22Rv1 (cell line): ENCODE measurements around the gene NDUFB8.

ENCODE experiments used
- H3K27ac ChIP-seq: fragments of 450-650 bp; 2 replicates; pipeline ENCODE4 v1.5.1; 2017
- CTCF ChIP-seq: fragments of 450-650 bp; IDR thresholded peaks from 2 replicates; pipeline ENCODE4 v1.5.1; 2017; ENCODE audit warnings: mild to moderate bottlenecking
- ZFX ChIP-seq: fragments of 450-650 bp; IDR thresholded peaks from 2 replicates; pipeline ENCODE4 v1.6.1; 2017; ENCODE audit warnings: antibody characterized with exemption, borderline replicate concordance

The NDUFB8 gene

GRCh38 chr10:100506596-100507356 lies 22.9 kb downstream of the NDUFB8 start:
- H3K27ac ChIP-seq, result no peak overlapping the region
- TF ChIP-seq CTCF, result no peak
- TF ChIP-seq ZFX, result no peak

- TF ChIP-seq ZFX, result no peak
- no peak for TF ChIP-seq CTCF
- no peak overlapping the region for H3K27ac ChIP-seq
These were observed 24.5 kb downstream of the NDUFB8 start for GRCh38 chr10:100505164-100505563.

GRCh38 chr10:100504096-100504495 lies 25.6 kb downstream of the NDUFB8 start:
- TF ChIP-seq ZFX (no peak), CTCF (no peak)
- H3K27ac ChIP-seq, result no peak overlapping the region

DNA sequence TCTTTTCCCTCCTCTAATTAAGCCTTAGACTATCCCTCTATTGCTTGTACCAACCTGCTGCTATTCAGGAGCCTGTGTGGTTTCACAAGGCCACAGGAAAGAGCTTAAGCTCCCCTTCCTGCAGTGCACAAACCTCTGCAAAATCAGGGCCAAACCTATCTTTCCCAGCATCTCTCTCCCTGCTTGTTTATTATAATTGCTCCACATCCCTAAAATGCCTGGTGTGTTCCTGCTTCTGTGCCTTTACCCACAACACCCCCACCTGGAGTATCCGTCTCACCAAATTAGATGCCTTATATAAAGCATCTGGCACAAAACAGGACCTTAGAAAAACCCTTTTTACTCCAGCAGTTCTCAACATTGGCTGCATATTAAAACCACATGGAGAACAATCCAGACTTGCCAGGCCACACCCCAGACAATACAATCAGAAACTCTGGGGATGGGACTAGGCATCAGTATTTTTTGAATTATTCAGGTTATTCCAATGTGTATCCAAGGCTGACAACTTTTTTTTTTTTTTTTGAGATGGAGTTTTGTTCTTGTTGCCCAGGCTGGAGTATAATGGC lies 26.7 kb downstream of the NDUFB8 start:
- no peak overlapping the region for H3K27ac ChIP-seq
- no peak for TF ChIP-seq CTCF
- no peak for TF ChIP-seq ZFX

DNA sequence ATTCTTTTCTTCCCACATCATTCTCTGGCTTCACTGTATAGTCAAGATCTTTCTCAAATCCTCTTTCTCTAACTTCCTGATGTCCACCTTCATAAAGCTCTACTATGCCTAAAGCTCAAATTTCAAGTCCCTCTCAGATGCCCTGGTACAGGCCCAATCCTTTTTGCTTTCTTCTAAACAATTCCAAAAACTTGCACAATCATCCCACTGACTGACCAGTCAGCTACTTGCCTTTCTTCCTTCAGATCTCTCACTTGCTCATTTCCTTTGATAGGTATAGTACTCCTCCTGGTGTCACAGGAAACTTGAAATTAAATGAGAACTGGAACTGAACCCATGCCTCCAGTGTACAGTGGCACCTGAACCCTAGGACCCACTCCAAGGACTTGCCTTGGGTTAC lies 28.2 kb downstream of the NDUFB8 start:
- no peak for TF ChIP-seq ZFX
- no peak for TF ChIP-seq CTCF
- no peak overlapping the region for H3K27ac ChIP-seq

GRCh38 chr10:100498059-100498458 lies 31.6 kb downstream of the NDUFB8 start:
- no peak for TF ChIP-seq CTCF
- no peak for TF ChIP-seq ZFX
- H3K27ac ChIP-seq, result no peak overlapping the region

- no peak for TF ChIP-seq ZFX
- no peak for TF ChIP-seq CTCF
- no peak overlapping the region for H3K27ac ChIP-seq
These were observed 33.1 kb downstream of the NDUFB8 start for GRCh38 chr10:100496567-100496966.
